HUDEP-2 (cell line): ENCODE data around the gene SLC6A16.

ENCODE experiments used
- DNase-seq, 76 experiments: peaks; one replicate each; lab custom pipeline; 2025; ENCODE audit not compliant: unreplicated experiment in 76 of 76; lab: John Stamatoyannopoulos, UW

SLC6A16 gene

DNA sequence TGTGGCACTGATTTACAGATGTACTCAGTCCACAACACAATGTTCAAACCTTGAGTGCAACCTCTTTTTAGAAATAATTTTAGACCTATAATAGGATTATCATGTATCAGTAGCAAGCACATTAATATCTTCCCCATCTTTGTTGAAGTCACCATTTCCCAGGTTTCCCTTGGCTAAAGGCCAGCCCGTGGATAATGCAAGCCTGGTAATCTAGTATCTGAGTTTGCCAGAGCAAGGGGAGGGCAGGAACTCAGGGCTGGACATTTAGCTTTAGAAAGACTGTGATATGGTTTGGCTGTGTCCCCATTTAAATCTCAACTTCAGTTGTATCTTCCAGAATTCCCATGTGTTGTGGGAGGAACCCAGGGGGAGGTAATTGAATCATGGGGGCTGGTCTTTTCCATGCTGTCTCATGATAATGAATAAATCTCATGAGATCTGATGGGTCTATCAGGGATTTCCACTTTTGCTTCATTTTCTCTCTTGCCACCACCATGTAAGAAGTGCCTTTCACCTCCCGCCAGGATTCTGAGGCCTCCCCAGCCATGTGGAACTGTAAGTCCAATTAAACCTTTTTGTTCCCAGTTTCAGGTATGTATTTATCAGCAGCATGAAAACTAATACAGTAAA is 37.7 kb downstream of the SLC6A16 start:
- DNase-seq, result no peak

DNA sequence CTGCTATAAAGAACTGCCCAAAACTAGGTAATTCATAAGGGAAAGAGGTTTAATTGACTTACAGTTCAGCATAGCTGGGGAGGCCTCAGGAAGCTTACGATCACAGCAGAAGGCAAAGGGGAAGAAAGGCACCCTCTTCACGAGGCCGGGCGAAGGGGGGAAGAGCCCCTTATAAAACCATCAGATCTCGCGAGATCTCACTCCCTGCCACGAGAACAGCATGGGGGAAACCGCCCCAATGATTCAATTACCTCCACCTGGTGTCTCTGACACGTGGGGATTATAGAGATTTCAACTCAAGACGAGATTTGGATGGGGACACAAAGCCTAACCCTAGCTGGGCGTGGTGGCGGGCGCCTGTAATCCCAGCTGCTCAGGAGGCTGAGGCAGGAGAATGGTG is 42.8 kb downstream of the SLC6A16 start:
- DNase-seq, result no peak

DNA sequence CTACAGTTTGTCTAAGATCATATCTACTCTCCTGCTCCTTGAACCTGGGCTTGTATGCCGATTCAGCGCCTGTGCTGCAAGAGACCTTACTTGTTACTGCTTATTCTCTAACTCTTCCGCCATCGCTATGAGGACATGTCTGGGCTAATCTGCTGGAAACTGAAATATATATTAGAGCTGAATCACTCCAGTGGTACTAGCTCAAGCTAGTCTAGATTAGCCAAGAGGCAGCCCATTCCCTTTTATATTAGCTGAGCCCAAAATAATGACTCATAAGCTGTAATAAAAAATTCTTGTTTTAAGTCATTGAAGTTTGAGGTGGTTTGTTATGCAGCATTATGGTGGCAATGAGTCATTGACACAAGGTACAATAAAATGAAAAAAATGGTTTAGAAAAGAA is 52.8 kb downstream of the SLC6A16 start:
- no peak for DNase-seq

DNA sequence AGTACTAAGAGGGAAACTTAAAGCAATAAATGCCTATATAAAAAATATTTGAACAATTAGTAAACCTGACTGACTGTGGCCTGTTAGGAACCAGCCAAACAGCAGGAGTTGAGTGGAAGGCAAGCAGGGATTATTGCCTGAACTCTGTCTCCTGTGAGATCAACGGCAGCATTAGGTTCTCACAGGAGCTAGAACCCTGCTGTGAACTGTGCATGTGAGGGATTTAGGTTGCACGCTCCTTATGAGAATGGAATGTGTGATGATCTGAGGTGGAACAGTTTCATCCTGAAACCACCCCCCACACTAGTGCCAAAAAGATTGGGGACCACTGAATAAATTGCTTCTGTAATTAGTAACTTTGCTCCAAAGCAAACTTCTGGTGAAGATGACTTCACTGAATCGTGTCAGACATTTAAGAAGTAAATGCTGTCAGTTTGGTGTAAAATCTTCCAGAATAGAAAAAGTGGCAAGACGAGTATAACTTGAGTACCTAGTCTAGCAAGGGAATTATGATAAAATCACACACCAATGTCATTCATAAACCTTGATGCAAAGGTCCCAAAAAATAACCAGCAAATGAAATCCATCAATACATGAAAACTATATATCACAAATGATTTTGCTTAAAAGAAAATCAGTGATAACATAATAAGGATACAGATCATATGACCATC is 53.8 kb downstream of the SLC6A16 start:
- no peak for DNase-seq

DNA sequence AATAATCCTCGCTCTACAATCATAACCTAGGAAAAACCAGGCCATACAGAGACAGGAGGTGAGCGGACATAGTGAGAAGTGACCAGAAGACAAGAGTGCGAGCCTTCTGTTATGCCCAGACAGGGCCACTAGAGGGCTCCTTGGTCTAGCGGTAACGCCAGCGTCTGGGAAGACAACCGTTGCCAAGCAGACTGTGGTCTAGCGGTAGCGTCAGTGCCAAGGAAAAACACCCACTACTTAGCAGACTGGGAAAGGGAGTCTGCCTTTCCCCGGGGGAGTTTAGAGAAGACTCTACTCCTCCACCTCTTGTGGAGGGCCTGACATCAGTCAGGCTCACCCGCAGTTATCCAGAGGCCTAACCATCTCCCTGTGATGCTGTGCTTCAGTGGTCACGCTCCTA is 58.6 kb downstream of the SLC6A16 start:
- DNase-seq, result peak in 48 of 76 experiments; percentile 3 to 78 (median 37)

DNA sequence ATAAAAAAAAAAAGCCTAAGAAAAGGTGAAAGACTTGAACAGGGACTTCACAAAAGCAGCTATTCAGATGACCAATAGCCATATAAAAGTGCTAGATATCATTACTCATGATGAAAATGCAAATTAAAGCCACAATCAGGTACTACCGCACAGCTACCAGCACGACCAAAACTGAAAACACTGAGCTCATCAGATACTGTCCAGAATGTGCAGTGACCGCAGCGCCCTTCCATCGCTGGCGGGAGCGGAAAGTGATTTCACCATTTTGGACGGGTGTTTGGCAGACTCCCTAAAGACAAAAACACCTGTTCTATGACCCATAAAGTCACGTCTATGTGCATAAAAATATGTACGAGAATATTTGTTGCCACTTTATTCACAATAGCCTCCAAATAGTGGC is 60.7 kb downstream of the SLC6A16 start:
- DNase-seq, result no peak

DNA sequence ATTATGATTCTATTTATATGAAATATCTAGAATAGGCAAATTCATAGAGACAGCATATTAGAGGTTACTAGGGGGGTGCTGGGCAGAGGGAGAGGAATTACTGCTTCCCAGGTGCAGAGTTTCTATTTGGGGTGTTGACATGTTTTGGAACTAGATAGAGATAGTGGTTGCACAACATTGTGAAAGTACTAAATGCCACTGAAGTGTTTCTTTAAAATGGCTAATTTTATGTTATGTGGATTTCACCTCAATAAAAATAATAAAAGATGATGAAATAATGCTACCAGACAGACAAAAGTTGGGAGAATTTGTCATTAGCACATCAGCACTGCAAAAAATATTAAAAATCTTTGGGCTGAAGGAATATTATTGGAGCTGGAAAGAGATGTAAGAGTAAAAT is 63.4 kb downstream of the SLC6A16 start:
- DNase-seq, result no peak

DNA sequence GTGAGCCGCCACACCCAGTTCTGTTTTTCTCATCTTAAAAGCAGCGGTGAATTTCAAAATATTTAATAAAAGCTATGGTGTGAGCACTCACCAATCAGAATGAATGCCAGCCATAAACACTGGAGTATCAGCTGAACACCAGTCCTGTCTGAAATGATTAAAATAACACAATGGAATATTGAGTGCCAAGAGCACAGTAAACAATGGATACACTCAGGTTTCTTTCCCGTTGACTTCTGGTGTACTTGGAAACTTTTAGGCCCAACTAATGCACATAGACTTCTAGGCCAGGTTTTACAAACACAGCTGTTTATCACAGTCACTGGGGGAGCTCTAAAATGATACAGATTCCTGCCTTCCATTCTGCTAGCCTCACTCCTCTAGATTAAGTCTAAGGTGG is 68.3 kb downstream of the SLC6A16 start:
- no peak for DNase-seq

DNA sequence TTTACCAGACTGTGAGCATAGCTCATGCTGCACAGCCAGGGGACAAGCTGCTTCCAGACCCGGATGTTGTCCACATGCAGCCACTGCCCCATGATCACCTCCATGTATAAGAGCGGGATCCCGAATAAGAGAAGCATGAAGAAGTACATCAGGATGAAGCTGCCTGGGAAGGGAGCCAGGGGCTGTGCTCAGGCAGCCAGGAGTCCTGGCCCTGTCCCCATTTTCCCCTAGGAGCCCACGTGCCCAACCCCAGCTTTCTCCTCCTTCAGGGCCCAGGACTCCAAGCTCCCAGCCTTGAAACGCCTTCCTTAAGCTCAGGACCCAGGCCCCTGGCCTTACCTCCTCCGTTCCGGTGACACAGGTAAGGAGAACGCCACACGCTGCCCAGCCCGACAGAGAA is 69.3 kb downstream of the SLC6A16 start:
- no peak for DNase-seq

DNA sequence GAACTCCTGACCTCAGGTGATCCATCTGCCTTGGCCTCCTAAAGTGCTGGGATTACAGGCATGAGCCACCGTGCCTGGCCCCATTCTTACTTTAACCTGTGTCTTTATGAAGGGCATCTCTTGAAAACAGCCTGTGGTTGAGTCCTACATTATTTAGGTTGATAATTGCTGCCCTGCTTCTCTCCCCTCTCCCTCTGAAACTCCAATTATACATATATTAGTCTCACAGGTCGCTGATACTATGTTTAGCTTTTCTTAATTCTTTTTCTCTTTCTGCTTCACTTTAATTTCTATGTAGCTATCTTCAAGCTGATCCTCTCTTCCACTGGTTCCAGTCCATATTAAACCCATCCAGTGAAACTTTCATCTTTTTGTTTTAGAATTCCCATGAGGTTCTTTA is 75.1 kb downstream of the SLC6A16 start:
- DNase-seq, result no peak

DNA sequence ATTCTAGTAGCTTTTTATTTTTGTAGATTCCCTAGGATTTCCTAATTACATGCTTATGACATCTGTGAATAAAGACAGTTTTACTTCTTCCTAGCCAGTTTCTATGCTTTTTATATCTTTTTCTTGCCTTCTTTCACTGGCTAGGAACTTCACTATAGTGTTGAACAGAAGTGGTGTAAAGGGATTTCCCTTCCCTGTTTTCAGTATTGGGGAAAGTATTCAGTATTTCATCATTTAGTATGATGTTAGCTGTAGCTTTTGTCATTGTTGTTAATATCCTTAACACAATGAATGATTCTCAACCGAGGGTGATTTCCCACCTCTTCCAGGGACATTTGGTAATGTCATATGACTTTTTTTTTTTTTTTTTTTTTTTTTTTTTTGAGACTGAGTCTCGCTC is 77.3 kb downstream of the SLC6A16 start:
- DNase-seq, result no peak

DNA sequence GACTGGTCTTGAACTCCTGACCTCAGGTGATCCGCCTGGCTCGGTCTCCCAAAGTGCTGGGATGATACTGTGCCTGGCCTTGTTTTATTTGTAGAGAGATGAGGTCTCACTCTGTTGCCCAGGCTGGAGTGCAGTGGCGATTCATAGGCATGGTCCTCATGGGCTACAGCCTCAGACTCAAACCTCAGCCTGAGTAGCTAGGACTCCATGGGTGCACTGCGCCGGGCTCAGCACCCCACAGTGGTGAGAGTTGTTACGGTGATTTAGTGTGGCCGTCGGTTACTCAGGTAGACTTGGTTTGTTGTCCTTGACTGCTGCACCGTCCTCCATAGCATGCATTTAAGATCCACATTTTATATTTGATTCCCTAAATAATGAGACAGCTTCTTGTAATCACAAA is 80.7 kb downstream of the SLC6A16 start:
- no peak for DNase-seq

DNA sequence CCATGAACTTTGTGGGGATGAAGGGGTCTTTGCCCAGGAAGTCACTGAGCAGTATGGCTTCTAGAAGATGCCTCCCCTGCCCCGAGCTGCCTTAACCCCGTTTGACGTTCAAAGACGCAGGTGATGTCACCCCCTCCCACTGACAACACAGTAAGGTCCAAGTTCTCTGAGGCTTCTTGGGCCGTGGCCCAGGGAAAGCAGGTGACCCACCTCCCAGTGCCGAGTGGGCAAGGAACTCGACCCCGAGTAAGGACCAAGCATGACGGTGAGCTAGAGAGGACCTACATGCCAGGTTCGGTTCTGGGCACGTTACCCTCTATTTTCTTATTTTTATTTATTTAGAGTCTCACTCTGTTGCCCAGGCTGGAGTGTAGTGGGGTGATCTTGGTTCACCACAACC is 81.3 kb downstream of the SLC6A16 start:
- no peak for DNase-seq

DNA sequence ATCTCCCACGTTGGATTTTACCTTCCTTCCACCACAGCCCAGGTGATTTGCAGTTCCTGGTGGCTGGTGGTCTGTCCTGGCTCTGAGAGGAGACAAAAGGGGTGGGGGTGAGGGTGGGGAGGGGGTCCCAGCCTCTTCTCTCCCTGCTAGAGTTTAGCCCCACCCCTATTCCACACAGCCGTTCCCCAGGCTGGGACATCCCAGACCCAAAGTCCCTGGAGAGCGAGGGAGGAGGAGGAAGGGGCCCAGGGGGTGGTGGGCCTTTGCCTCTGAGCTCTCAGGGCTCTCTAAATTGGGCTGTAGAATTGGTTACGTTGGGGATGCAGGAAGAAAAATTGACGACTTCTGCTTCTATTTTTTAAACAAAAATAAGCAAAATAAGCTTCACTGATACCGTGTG is 81.9 kb downstream of the SLC6A16 start:
- DNase-seq, result no peak

DNA sequence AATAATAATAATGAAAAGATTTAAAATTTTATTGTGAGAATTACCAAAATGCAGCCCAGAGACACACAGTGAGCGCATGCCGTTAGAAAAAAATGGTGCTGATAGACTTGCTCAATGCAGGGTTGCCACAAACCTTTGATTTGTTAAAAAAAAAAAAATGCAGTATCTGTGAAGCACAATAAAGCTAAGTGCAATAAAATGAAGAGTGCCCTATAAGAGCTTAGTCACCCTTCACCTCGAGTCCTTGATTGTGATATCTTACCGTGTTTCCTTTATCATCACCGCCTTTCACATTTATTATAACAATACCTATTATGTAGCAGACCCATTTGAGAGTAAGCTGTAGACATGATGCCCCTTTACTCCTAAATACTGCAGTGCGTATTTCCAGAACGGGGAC is 83.2 kb downstream of the SLC6A16 start:
- no peak for DNase-seq
